ENCODE results near the gene SPECC1. TPM values are rescaled to one million over a fixed set of nuclear protein-coding genes. Genes with fewer than 3 reads are reported as not detected.
A peak's percentile ranks its signal among the peaks of the same experiment; 100 is the strongest.

Gene SPECC1
- total RNA-seq, 1 experiment from 2014 or later, result 128 TPM

- peak; percentile 80 for TF ChIP-seq CTCF (conservative IDR thresholded peaks at IDR 0.05)
- TF ChIP-seq EZH2 (IDR thresholded peaks at IDR 0.05; ENCODE audit: low read depth), result no peak
- H3K79me2 ChIP-seq (ENCODE audit: low read depth), result no peaks in the 10 kb centered on the region
- H3K36me3 ChIP-seq (ENCODE audit: low read depth), result no peaks in the 10 kb centered on the region
- DNase-seq, result peak; percentile 52 to 55
- ChIA-PET CTCF (interaction anchor here (0.6 to 2.4 kb wide), 2 partner anchors 107 to 124 kb away, joined by 3 to 39 read pairs; no protein-coding TSS in a partner anchor), POLR2A (ENCODE audit: unreplicated experiment) (no interaction called here)
- no TSS peak for BruUV-seq (replicated peaks)
- no peak overlapping the region for H3K27ac ChIP-seq
- H3K9me3 ChIP-seq (ENCODE audit: insufficient read depth, low read depth), result no peaks in the 10 kb centered on the region
- H3F3A ChIP-seq (ENCODE audit: insufficient read depth, low read depth), result peaks cover 9% of the 10 kb centered on the region
- H3K4me3 ChIP-seq, result no peak overlapping the region
- no peaks in the 10 kb centered on the region for H4K20me1 ChIP-seq (ENCODE audit: insufficient read depth)
- H3K4me2 ChIP-seq, result no peak overlapping the region
- H2AFZ ChIP-seq, result no peak overlapping the region
- H3K27me3 ChIP-seq (ENCODE audit: insufficient read depth, low read depth), result no peaks in the 10 kb centered on the region
- H3K9me2 ChIP-seq (ENCODE audit: insufficient read depth), result no peaks in the 10 kb centered on the region
- intact Hi-C loops (cut with micrococcal nuclease; ENCODE audit: unreplicated experiment), result loop anchor here (1.0 kb wide), 2 partner anchors 107 to 124 kb away; partner anchors contain the start of gene SPECC1
- no peaks in the 10 kb centered on the region for H3K4me1 ChIP-seq (replicated peaks; ENCODE audit: insufficient read depth)
These were observed 107.6 kb downstream of the SPECC1 start for GRCh38 chr17:20116683-20117309.

- Histone ChIP-seq H3F3A (ENCODE audit: insufficient read depth, low read depth) (peaks cover 9% of the 10 kb centered on the region), H3K27me3 (ENCODE audit: insufficient read depth, low read depth) (no peaks in the 10 kb centered on the region), H3K36me3 (ENCODE audit: low read depth) (no peaks in the 10 kb centered on the region), H3K9me2 (ENCODE audit: insufficient read depth) (no peaks in the 10 kb centered on the region), H3K79me2 (ENCODE audit: low read depth) (no peaks in the 10 kb centered on the region), H3K9me3 (ENCODE audit: insufficient read depth, low read depth) (no peaks in the 10 kb centered on the region), H3K4me2 (no peak overlapping the region), H2AFZ (no peak overlapping the region), H3K4me3 (no peak overlapping the region), H4K20me1 (ENCODE audit: insufficient read depth) (no peaks in the 10 kb centered on the region), H3K27ac (no peak overlapping the region), H3K4me1 (replicated peaks; ENCODE audit: insufficient read depth) (no peaks in the 10 kb centered on the region)
- CTCF ChIA-PET, result no interaction called here
- intact Hi-C loops (cut with micrococcal nuclease; ENCODE audit: unreplicated experiment), result no loop called here
- POLR2A ChIA-PET (ENCODE audit: unreplicated experiment), result no interaction called here
- no peak for TF ChIP-seq EZH2 (IDR thresholded peaks at IDR 0.05; ENCODE audit: low read depth)
- no peak for DNase-seq
- no TSS peak for BruUV-seq (replicated peaks)
These were observed 109.1 kb downstream of the SPECC1 start for GRCh38 chr17:20118280-20118679.

DNA sequence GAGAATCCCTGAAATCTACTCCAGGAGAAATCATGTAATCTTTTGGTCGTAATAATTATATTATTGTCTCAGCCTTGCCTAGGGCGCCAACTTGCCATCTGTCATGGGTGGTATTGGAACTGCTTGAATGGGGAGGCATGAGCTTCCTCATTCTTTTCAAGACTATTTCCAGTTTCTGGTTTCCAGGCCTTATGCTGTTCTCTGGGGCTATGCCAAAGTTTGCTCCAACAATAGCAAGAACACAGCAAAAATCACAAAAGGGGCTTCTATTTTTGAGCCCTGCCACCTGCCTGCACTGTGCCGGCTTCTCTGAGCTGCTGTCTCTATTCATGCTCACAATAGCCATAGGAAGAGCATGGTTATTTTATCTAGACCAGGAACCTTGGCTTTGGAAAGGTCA, 111.7 kb downstream of the SPECC1 start:
- no peaks in the 10 kb centered on the region for H3K4me1 ChIP-seq (replicated peaks; ENCODE audit: insufficient read depth)
- no TSS peak for BruUV-seq (replicated peaks)
- ChIA-PET POLR2A (ENCODE audit: unreplicated experiment) (no interaction called here), CTCF (interaction anchor here (0.6 to 1.1 kb wide), 3 partner anchors 73 to 128 kb away, joined by 3 to 5 read pairs (median 4); no protein-coding TSS in a partner anchor)
- H3K9me3 ChIP-seq (ENCODE audit: insufficient read depth, low read depth), result no peaks in the 10 kb centered on the region
- H3K27me3 ChIP-seq (ENCODE audit: insufficient read depth, low read depth), result no peaks in the 10 kb centered on the region
- TF ChIP-seq CTCF (conservative IDR thresholded peaks at IDR 0.05) (no peak), EZH2 (IDR thresholded peaks at IDR 0.05; ENCODE audit: low read depth) (no peak)
- H3K4me3 ChIP-seq, result no peak overlapping the region
- no peaks in the 10 kb centered on the region for H3K79me2 ChIP-seq (ENCODE audit: low read depth)
- no peak overlapping the region for H3K27ac ChIP-seq
- H3K9me2 ChIP-seq (ENCODE audit: insufficient read depth), result no peaks in the 10 kb centered on the region
- no peak for DNase-seq
- no peak overlapping the region for H2AFZ ChIP-seq
- H3F3A ChIP-seq (ENCODE audit: insufficient read depth, low read depth), result peaks cover 9% of the 10 kb centered on the region
- intact Hi-C loops (cut with micrococcal nuclease; ENCODE audit: unreplicated experiment), result loop anchor here (1.0 to 5.0 kb wide), 3 partner anchors 36 to 871 kb away; no protein-coding TSS in a partner anchor
- H3K4me2 ChIP-seq, result no peak overlapping the region
- H3K36me3 ChIP-seq (ENCODE audit: low read depth), result no peaks in the 10 kb centered on the region
- H4K20me1 ChIP-seq (ENCODE audit: insufficient read depth), result no peaks in the 10 kb centered on the region

Data from PC-9 (cell line).